Measurements from ENCODE around the gene MEX3D. TPM values are rescaled to one million over a fixed set of nuclear protein-coding genes. Genes with fewer than 3 reads are reported as not detected.
A peak's percentile ranks its signal among the peaks of the same experiment; 100 is the strongest.

The MEX3D gene
- total and polyA plus RNA-seq, 2 of the 4 experiments (the other 2 are of a cell fraction), result 9.1 to 9.6 TPM

DNA sequence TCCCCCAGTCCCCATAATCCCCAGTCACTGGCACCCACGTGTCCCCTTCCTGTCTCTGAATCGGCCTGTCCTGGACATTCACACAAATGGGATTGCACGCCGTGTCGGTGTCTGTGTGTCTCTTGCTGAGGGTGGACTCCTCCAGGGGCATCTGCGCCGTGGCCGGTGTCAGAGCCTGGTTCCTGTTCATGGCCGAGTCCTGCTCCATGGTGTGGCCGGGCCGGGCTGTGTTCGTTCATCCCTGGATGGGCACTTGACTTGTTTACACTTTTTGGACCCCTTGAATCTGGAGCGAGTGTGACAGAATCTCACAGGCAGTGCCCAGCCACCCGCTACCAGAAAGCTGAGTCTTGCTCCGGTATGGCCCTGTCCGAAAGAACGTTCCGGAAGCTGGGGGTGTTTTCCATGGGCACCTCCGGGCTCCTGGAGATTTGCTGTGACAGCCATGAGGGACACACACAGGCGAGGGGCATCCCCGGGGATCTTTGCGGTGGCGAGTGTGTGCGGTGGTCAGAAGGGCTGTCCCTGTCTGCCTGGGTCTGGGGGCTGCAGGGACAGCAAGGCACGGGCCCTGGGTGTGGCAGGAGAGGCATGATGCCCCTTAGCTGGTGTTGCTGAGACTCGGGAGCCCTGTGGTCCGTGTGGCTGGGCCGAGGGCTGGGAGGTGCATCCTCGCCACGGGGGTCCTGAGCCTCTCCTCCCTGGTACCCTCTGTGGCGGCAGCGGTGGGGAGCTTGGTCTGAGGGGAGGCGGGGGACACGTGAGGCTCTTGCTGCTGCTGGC is 6.4 kb upstream of the MEX3D start:
- POLR2A ChIA-PET (ENCODE audit: unreplicated experiment), result no interaction called here
- Histone ChIP-seq H3K56ac (ENCODE audit: extremely low read depth, insufficient read depth, low read length) (no peak overlapping the region), H3K36me3 (ENCODE audit: control insufficient read depth, insufficient read depth, low read length) (peaks cover 26% of the 10 kb centered on the region), H3K4ac (ENCODE audit: low read depth, low read length) (no peak overlapping the region), H4K5ac (ENCODE audit: low read depth, low read length) (no peak overlapping the region), H3K9me1 (ENCODE audit: insufficient read depth, low read length) (no peaks in the 10 kb centered on the region), H3K4me1 (ENCODE audit: control insufficient read depth, insufficient read depth, low read length) (no peaks in the 10 kb centered on the region), H3K9me3 (ENCODE audit: control insufficient read depth, insufficient read depth, low read length) (no peaks in the 10 kb centered on the region), H3K14ac (replicated peaks; ENCODE audit: low read depth, low read length) (no peak overlapping the region), H2BK5ac (ENCODE audit: low read depth, low read length, poor library complexity, severe bottlenecking) (no peak overlapping the region), H3K27ac (ENCODE audit: insufficient read depth, low read length) (no peak overlapping the region), H4K20me1 (ENCODE audit: insufficient read depth, low read length) (peaks cover 4% of the 10 kb centered on the region; the same call in 1 of the 2 replicates), H4K91ac (ENCODE audit: insufficient read depth, low read depth, low read length) (no peak overlapping the region), H3K79me1 (ENCODE audit: low read depth in 1 of 2, low read length in 2 of 2) (no peaks in the 10 kb centered on the region), H2BK120ac (ENCODE audit: low read depth, low read length) (no peak overlapping the region), H3K23ac (ENCODE audit: low read depth, low read length) (no peak overlapping the region), H3K27me3 (ENCODE audit: control insufficient read depth, insufficient read depth, low read length) (no peaks in the 10 kb centered on the region; the same call in 1 of the 2 replicates), H2AK5ac (ENCODE audit: low read depth, low read length) (no peak overlapping the region), H2BK20ac (ENCODE audit: low read depth, low read length) (no peak overlapping the region), H4K8ac (ENCODE audit: low read depth in 2 of 2, low read length in 2 of 2) (no peak overlapping the region), H3K4me2 (ENCODE audit: low read depth, low read length) (no peak overlapping the region), H2AFZ (replicated peaks; ENCODE audit: low read length, poor library complexity) (no peak overlapping the region), H3K18ac (ENCODE audit: low read depth, low read length) (no peak overlapping the region), H3K9ac (ENCODE audit: low read depth, low read length) (no peak overlapping the region), H3K4me3 (ENCODE audit: insufficient read depth, low read depth, low read length) (no peak overlapping the region), H2AK9ac (replicated peaks; ENCODE audit: low read depth, low read length, poor library complexity) (peak overlapping the region; percentile 37), H2BK15ac (ENCODE audit: low read depth, low read length) (no peak overlapping the region)
- no TSS peak for BruUV-seq (replicated peaks)
- WGBS, 2 experiments (ENCODE audit: extremely low coverage in 2 of 2, insufficient read length in 1 of 2), result 94% methylated on average over 16 of the region's 34 CpGs; no CpG with 5 or more reads in 1 of the 2 experiments
- dilution Hi-C loops (cut with HindIII; ENCODE audit: low sequenced_read_pairs, unreplicated experiment) (no loop called here), intact Hi-C loops (cut with micrococcal nuclease) (no loop called here), in situ Hi-C loops (cut with MboI; ENCODE audit: low sequenced_read_pairs) (no loop called here)
- DNase-seq, result no peak
- no peak for TF ChIP-seq CTCF (conservative IDR thresholded peaks at IDR 0.05; ENCODE audit: low read depth, low read length)
- TF ChIP-seq MAZ (IDR thresholded peaks at IDR 0.05; ENCODE audit: borderline replicate concordance, low read depth, low read length), result no peak
- TF ChIP-seq RFX5 (IDR thresholded peaks at IDR 0.05; ENCODE audit: low read depth, low read length), result no peak
- no peak for TF ChIP-seq NFE2L2 (IDR thresholded peaks at IDR 0.05; ENCODE audit: low read depth, low read length)
- TF ChIP-seq CEBPB (IDR thresholded peaks at IDR 0.05; ENCODE audit: low read depth, low read length), result no peak
- no peak for TF ChIP-seq POLR2A (IDR thresholded peaks at IDR 0.05; ENCODE audit: low read depth, low read length)
- TF ChIP-seq RAD21 (IDR thresholded peaks at IDR 0.05; ENCODE audit: low read length), result no peak
- no peak for TF ChIP-seq CHD1 (IDR thresholded peaks at IDR 0.05; ENCODE audit: low read depth, low read length)
- no peak for TF ChIP-seq ELK1 (IDR thresholded peaks at IDR 0.05; ENCODE audit: borderline replicate concordance, low read depth, low read length)
- ATAC-seq (ENCODE audit: low read depth), result no peak
- CTCF ChIA-PET, result interaction anchor here (1.3 kb wide), 1 partner anchor 29 kb away, joined by 3 read pairs; no protein-coding TSS in a partner anchor

All from IMR-90 (cell line).